Measurements from ENCODE around the gene MPHOSPH9. TPM values are rescaled to one million over a fixed set of nuclear protein-coding genes. Genes with fewer than 3 reads are reported as not detected.

The MPHOSPH9 gene
- total and polyA plus RNA-seq, 2 of the 13 experiments (the other 11 are each of a cell fraction or from before 2014, with no cell fraction given): 20.3 to 63.4 TPM

- ChIA-PET POLR2A (interaction anchor here (1.1 to 1.7 kb wide), 4 partner anchors 14 to 106 kb away, joined by 4 to 19 read pairs (median 6); partner anchors contain the start of genes MPHOSPH9 and MTRFR), CTCF (ENCODE audit: low intra/inter-chr PET ratio, low total read pairs) (no interaction called here)
- Histone ChIP-seq H3K9me3 (ENCODE audit: low read length) (no peaks in the 10 kb centered on the region), H3K4me2 (ENCODE audit: low read depth, low read length) (peak overlapping the region; percentile 8), H4K20me1 (ENCODE audit: insufficient read depth, low read length) (no peaks in the 10 kb centered on the region), H3K27ac (ENCODE audit: extremely low read length, insufficient read depth, low read length) (peak overlapping the region; percentile 43), H3K27me3 (ENCODE audit: control insufficient read depth in 1 of 2, insufficient read depth in 2 of 2, low read length in 2 of 2) (no peaks in the 10 kb centered on the region), H3K4me1 (ENCODE audit: insufficient read depth, low read length) (peaks cover 32% of the 10 kb centered on the region), H3K4me3 (replicated peaks in 1 of 3; ENCODE audit: insufficient read depth in 1 of 3, low read depth in 2 of 3, low read length in 3 of 3) (no peak overlapping the region), H3K9ac (ENCODE audit: insufficient read depth, low read depth, low read length) (no peak overlapping the region), H2AFZ (ENCODE audit: low read length) (no peak overlapping the region), H3K79me2 (ENCODE audit: insufficient read depth, low read length) (peaks cover 4% of the 10 kb centered on the region), H3K36me3 (replicated peaks in 1 of 2; ENCODE audit: control insufficient read depth in 1 of 2, insufficient read depth in 2 of 2, low read length in 2 of 2) (no peaks in the 10 kb centered on the region)
- DNase-seq (ENCODE audit: low spot score): peak; percentile 83
- in situ Hi-C loops (cut with HindIII; ENCODE audit: extremely low pct_ligation_motif_present, low pct_unique_long_range_greater_than_20kb): no loop called here
- no peak for FAIRE-seq
- intact Hi-C loops (cut with micrococcal nuclease; ENCODE audit: unreplicated experiment): no loop called here
- 76% methylated on average over 6 of the region's 6 CpGs for WGBS (ENCODE audit: low lambda C conversion rate)
- no TSS peak for BruUV-seq (replicated peaks)
- ATAC-seq: peak; percentile 85
- TF ChIP-seq XBP1 (CRISPR knock-in tag; IDR thresholded peaks at IDR 0.05) (no peak), GATAD2A (CRISPR knock-in tag; IDR thresholded peaks at IDR 0.05) (peak; percentile 46; the same call in 1 of the 2 replicates), THAP11 (CRISPR knock-in tag; IDR thresholded peaks at IDR 0.05) (peak; percentile 28; the same call in 1 of the 2 replicates), MED1 (CRISPR knock-in tag; IDR thresholded peaks at IDR 0.05) (peak; percentile 31; the same call in 1 of the 2 replicates), FOSL1 (CRISPR knock-in tag; IDR thresholded peaks at IDR 0.05; ENCODE audit: borderline replicate concordance) (peak; percentile 67; the same call in 1 of the 2 replicates), ZFP62 (CRISPR knock-in tag; IDR thresholded peaks at IDR 0.05) (no peak), NFE2 (CRISPR knock-in tag; IDR thresholded peaks at IDR 0.05) (peak; percentile 95), DDIT3 (CRISPR knock-in tag; IDR thresholded peaks at IDR 0.05) (no peak), ZNF770 (CRISPR knock-in tag; IDR thresholded peaks at IDR 0.05) (0 out of 2 replicates have a peak, but pooled peaks have one; percentile 28), MAFF (IDR thresholded peaks at IDR 0.05; ENCODE audit: low read depth, low read length) (peak; percentile 91), STAG1 (CRISPR knock-in tag; IDR thresholded peaks at IDR 0.05) (peak; percentile 11; the same call in 1 of the 2 replicates), FOSL2 (CRISPR knock-in tag; IDR thresholded peaks at IDR 0.05) (peak; percentile 98), ATF5 (CRISPR knock-in tag; IDR thresholded peaks at IDR 0.05; ENCODE audit: low read depth) (0 out of 2 replicates have a peak, but pooled peaks have one; percentile 30), ZNF263 (CRISPR knock-in tag; IDR thresholded peaks at IDR 0.05) (peak; percentile 50; the same call in 1 of the 2 replicates), ZGPAT (CRISPR knock-in tag; IDR thresholded peaks at IDR 0.05) (peak; percentile 26; the same call in 1 of the 2 replicates), E2F2 (CRISPR knock-in tag; IDR thresholded peaks at IDR 0.05; ENCODE audit: borderline replicate concordance) (no peak), IKZF5 (CRISPR knock-in tag; IDR thresholded peaks at IDR 0.05) (0 out of 2 replicates have a peak, but pooled peaks have one; percentile 28)
Observed at GRCh38 chr12:123126294-123127181, 106.4 kb downstream of the MPHOSPH9 start.
